Measurements from ENCODE around the gene RPRD1A.
"Not testable (repeated sequence)": the region's sequence is repeated elsewhere in the genome, so short reads cannot be mapped to it uniquely, and the experiment has no call there.

The RPRD1A gene

GRCh38 chr18:36025025-36025424 lies 42.3 kb downstream of the RPRD1A start:
- DNase-seq (ENCODE audit: low read depth) = no peak

GRCh38 chr18:36024241-36024640 lies 43.1 kb downstream of the RPRD1A start:
- not testable (repeated sequence) for DNase-seq (ENCODE audit: low read depth)

- no peak for DNase-seq (ENCODE audit: low read depth)
These were observed 44.0 kb downstream of the RPRD1A start for GRCh38 chr18:36023336-36023735.

GRCh38 chr18:36020174-36020711 lies 47.1 kb downstream of the RPRD1A start:
- DNase-seq (ENCODE audit: low read depth) = no peak

- no peak for DNase-seq (ENCODE audit: low read depth)
These were observed 50.1 kb downstream of the RPRD1A start for GRCh38 chr18:36017232-36017631.

GRCh38 chr18:36015629-36016028 lies 51.7 kb downstream of the RPRD1A start:
- no peak for DNase-seq (ENCODE audit: low read depth)

GRCh38 chr18:36012891-36013290 lies 54.5 kb downstream of the RPRD1A start:
- DNase-seq (ENCODE audit: low read depth) = no peak

- no peak for DNase-seq (ENCODE audit: low read depth)
These were observed 58.1 kb downstream of the RPRD1A start for GRCh38 chr18:36009214-36009613.

GRCh38 chr18:36006997-36007396 lies 60.4 kb downstream of the RPRD1A start:
- DNase-seq (ENCODE audit: low read depth) = no peak

GRCh38 chr18:35999925-36000324 lies 67.4 kb downstream of the RPRD1A start:
- no peak for DNase-seq (ENCODE audit: low read depth)

GRCh38 chr18:35998967-35999366 lies 68.4 kb downstream of the RPRD1A start:
- no peak for DNase-seq (ENCODE audit: low read depth)

GRCh38 chr18:35993013-35993412 lies 74.3 kb downstream of the RPRD1A start:
- DNase-seq (ENCODE audit: low read depth) = no peak

GRCh38 chr18:35991696-35992095 lies 75.7 kb downstream of the RPRD1A start:
- DNase-seq (ENCODE audit: low read depth) = no peak

GRCh38 chr18:35983818-35984217 lies 83.5 kb downstream of the RPRD1A start:
- no peak for DNase-seq (ENCODE audit: low read depth)

GRCh38 chr18:35983147-35983546 lies 84.2 kb downstream of the RPRD1A start:
- no peak for DNase-seq (ENCODE audit: low read depth)

GRCh38 chr18:35982409-35983114 lies 84.8 kb downstream of the RPRD1A start:
- no peak for DNase-seq (ENCODE audit: low read depth)

GRCh38 chr18:35979112-35979511 lies 88.2 kb downstream of the RPRD1A start:
- DNase-seq (ENCODE audit: low read depth) = no peak

- no peak for DNase-seq (ENCODE audit: low read depth)
These were observed 93.2 kb downstream of the RPRD1A start for GRCh38 chr18:35974181-35974580.

- no peak for DNase-seq (ENCODE audit: low read depth)
These were observed 93.7 kb downstream of the RPRD1A start for GRCh38 chr18:35973650-35974049.

- peak; percentile 90 for DNase-seq (ENCODE audit: low read depth)
These were observed 95.0 kb downstream of the RPRD1A start, which contains the start of gene RMP24 for GRCh38 chr18:35972197-35973000. RMP24 (plus strand) TSS chr18:35972679.

GRCh38 chr18:35971661-35972196 lies 95.6 kb downstream of the RPRD1A start:
- DNase-seq (ENCODE audit: low read depth) = no peak

- DNase-seq (ENCODE audit: low read depth) = no peak
These were observed 97.7 kb downstream of the RPRD1A start for GRCh38 chr18:35969676-35970075.
